ENCODE data around the gene MZT2B. TPM values are rescaled to one million over a fixed set of nuclear protein-coding genes. Genes with fewer than 3 reads are reported as not detected.
"Not testable (repeated sequence)": the region's sequence is repeated elsewhere in the genome, so short reads cannot be mapped to it uniquely, and the experiment has no call there.

Gene MZT2B
- total and polyA plus RNA-seq, 2 donors (not counting 1 experiment from before 2014, with no cell fraction given): 119 to 152 TPM

- WGBS (ENCODE audit: insufficient coverage): 96% methylated on average over 3 of the region's 7 CpGs
- Histone ChIP-seq H3K4me1 (ENCODE audit: control insufficient read depth in 2 of 2, insufficient read depth in 2 of 2, low read length in 2 of 2) (peaks cover 17 to 21% of the 10 kb centered on the region in 2 donors), H3K36me3 (replicated peaks in 1 of 2; ENCODE audit: control extremely low read depth in 1 of 2, control insufficient read depth in 1 of 2, extremely low read depth in 1 of 2, insufficient read depth in 2 of 2, low read length in 1 of 2) (peaks cover 2 to 27% of the 10 kb centered on the region in 2 experiments)
- H3K9me3 Mint-ChIP-seq (ENCODE audit: insufficient read depth); H3K9ac ChIP-seq (ENCODE audit: low read length); H4K20me1 ChIP-seq (ENCODE audit: control insufficient read depth, insufficient read depth, low read length, poor library complexity, severe bottlenecking); H3K27ac Mint-ChIP-seq; POLR2A ChIA-PET; H2AFZ ChIP-seq (ENCODE audit: insufficient read depth, low read depth, low read length, poor library complexity, severe bottlenecking); H3K9me3 ChIP-seq (ENCODE audit: control extremely low read depth in 1 of 3, control insufficient read depth in 2 of 3, insufficient read depth in 1 of 3, low read length in 2 of 3); H3K27me3 Mint-ChIP-seq; intact Hi-C loops (cut with micrococcal nuclease); H3K4me3 Mint-ChIP-seq; ATAC-seq (ENCODE audit: low read depth); H3K27me3 ChIP-seq (replicated peaks in 1 of 4; ENCODE audit: control extremely low read depth in 1 of 4, control insufficient read depth in 3 of 4, insufficient read depth in 4 of 4, low read length in 3 of 4); H3K79me2 ChIP-seq (ENCODE audit: control insufficient read depth, insufficient read depth, low read length); H3K4me2 ChIP-seq (replicated peaks; ENCODE audit: low read depth, low read length, poor library complexity, severe bottlenecking); H3K27ac ChIP-seq (ENCODE audit: low read length in 2 of 2); CTCF ChIA-PET; DNase-seq; H3K4me3 ChIP-seq (ENCODE audit: control extremely low read depth in 1 of 5, extremely low read depth in 1 of 5, insufficient read depth in 1 of 5, low read depth in 2 of 5, low read length in 4 of 5): not testable (repeated sequence)
- H3K4me1 Mint-ChIP-seq: peaks cover 20% of the 10 kb centered on the region
Measured at GRCh38 chr2:130162486-130162885, 19.6 kb upstream of the MZT2B start.

DNA sequence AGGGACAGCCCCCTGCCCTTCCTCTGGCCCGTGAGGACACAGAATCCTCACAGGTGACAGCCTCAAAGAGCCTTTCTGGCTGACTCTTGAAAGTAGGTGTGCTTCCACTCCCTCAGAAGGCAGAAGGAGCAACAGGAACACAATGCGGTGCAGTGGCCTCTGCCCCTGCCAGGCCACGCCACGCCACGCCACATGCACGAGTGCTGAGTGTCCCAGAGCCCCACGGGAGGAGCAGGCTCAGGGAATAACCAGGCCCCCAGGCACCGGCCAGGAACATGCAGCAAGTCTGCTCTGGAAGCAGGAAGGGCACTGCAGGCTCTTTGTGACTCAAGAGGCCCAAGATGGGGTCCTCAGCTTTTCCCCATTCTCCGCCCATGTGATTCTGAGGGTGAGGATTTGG lies 19.1 kb upstream of the MZT2B start:
- H3K4me3 Mint-ChIP-seq: no peak overlapping the region
- Histone ChIP-seq H4K20me1 (ENCODE audit: control insufficient read depth, insufficient read depth, low read length, poor library complexity, severe bottlenecking) (no peaks in the 10 kb centered on the region), H3K4me1 (ENCODE audit: control insufficient read depth in 2 of 2, insufficient read depth in 2 of 2, low read length in 2 of 2) (peaks cover 12 to 16% of the 10 kb centered on the region in 2 donors), H3K4me2 (replicated peaks; ENCODE audit: low read depth, low read length, poor library complexity, severe bottlenecking) (no peak overlapping the region), H3K36me3 (replicated peaks in 1 of 2; ENCODE audit: control extremely low read depth in 1 of 2, control insufficient read depth in 1 of 2, extremely low read depth in 1 of 2, insufficient read depth in 2 of 2, low read length in 1 of 2) (peaks cover 2 to 31% of the 10 kb centered on the region in 2 experiments), H3K27ac (ENCODE audit: low read length in 2 of 2) (no peak overlapping the region), H3K9me3 (ENCODE audit: control extremely low read depth in 1 of 3, control insufficient read depth in 2 of 3, insufficient read depth in 1 of 3, low read length in 2 of 3) (peaks cover 0 to 2% (median 0%) of the 10 kb centered on the region in 3 donors), H3K79me2 (ENCODE audit: control insufficient read depth, insufficient read depth, low read length) (no peaks in the 10 kb centered on the region), H3K9ac (ENCODE audit: low read length) (no peak overlapping the region), H3K27me3 (replicated peaks in 1 of 4; ENCODE audit: control extremely low read depth in 1 of 4, control insufficient read depth in 3 of 4, insufficient read depth in 4 of 4, low read length in 3 of 4) (no peaks in the 10 kb centered on the region), H3K4me3 (ENCODE audit: control extremely low read depth in 1 of 5, extremely low read depth in 1 of 5, insufficient read depth in 1 of 5, low read depth in 2 of 5, low read length in 4 of 5) (no peak overlapping the region), H2AFZ (ENCODE audit: insufficient read depth, low read depth, low read length, poor library complexity, severe bottlenecking) (no peak overlapping the region)
- POLR2A ChIA-PET: no interaction called here
- TF ChIP-seq, protein P1, sequence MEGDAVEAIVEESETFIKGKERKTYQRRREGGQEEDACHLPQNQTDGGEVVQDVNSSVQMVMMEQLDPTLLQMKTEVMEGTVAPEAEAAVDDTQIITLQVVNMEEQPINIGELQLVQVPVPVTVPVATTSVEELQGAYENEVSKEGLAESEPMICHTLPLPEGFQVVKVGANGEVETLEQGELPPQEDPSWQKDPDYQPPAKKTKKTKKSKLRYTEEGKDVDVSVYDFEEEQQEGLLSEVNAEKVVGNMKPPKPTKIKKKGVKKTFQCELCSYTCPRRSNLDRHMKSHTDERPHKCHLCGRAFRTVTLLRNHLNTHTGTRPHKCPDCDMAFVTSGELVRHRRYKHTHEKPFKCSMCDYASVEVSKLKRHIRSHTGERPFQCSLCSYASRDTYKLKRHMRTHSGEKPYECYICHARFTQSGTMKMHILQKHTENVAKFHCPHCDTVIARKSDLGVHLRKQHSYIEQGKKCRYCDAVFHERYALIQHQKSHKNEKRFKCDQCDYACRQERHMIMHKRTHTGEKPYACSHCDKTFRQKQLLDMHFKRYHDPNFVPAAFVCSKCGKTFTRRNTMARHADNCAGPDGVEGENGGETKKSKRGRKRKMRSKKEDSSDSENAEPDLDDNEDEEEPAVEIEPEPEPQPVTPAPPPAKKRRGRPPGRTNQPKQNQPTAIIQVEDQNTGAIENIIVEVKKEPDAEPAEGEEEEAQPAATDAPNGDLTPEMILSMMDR (IDR thresholded peaks at IDR 0.05): no peak
- no peak for TF ChIP-seq EZH2 (IDR thresholded peaks at IDR 0.05; ENCODE audit: borderline replicate concordance, insufficient read depth, low read depth, low read length, poor library complexity, severe bottlenecking)
- ATAC-seq (ENCODE audit: low read depth) (no peak), DNase-seq (no peak)
- H3K4me1 Mint-ChIP-seq: peaks cover 15% of the 10 kb centered on the region
- intact Hi-C loops (cut with micrococcal nuclease): no loop called here
- no peaks in the 10 kb centered on the region for H3K27me3 Mint-ChIP-seq
- H3K27ac Mint-ChIP-seq: no peak overlapping the region
- H3K9me3 Mint-ChIP-seq (ENCODE audit: insufficient read depth): no peaks in the 10 kb centered on the region
- CTCF ChIA-PET: no interaction called here
- 96% methylated on average over 8 of the region's 9 CpGs for WGBS (ENCODE audit: insufficient coverage)
